Dermis lymphatic vessel endothelial cell (primary cell): ENCODE data around the gene ADCY3. TPM values are rescaled to one million over a fixed set of nuclear protein-coding genes. Genes with fewer than 3 reads are reported as not detected.

Experiments
- total RNA-seq: library from RNA; depleted of rRNA; stranded (reverse); fragments of >200 nt; gene quantifications from 2 replicates; pipeline ENCODE4 v1.2.1, GENCODE V29; 2014

The ADCY3 gene
- 11.4 and 29.3 TPM in 2 replicates for total RNA-seq

DNA sequence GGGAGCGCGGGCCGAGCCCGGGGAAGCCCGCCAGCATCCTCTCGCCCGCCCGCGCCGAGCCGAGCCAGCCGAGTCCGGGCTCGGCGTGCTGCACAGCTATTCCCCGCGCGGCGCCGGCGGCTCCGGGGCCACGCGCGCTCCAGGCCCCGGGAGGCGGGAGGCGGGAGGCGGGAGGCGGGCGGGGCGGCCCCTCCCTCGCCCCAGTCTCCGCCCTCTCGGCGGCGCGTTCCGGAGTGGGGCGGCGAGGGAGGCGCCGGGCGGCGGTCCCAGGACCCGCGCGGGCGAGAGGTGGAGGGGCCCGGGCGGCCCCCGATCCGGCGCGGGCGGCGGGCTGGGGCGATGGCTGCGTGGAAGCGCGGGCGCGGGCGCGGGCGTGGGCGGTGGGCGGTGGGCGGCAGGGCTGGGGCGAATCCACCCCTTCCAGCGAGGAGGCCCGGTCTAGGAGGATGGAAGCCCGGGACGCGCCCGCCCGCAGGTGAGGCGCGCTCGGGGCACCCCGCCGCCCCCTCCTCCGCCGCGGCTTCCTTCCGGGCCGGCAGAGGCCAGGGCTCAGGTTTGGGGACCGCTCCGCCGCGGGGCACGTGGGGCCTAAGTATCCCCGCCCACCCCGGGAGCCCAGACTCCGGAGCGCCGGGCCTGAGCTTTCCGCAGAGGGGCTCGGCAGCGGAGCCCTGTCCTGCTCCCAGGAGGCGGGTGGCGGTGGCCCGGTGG, at the start of gene ADCY3:
TSS of gene ADCY3 (minus strand) at position 140 of the 711 bp plus-strand sequence. CDS start 1,250 bp downstream, outside the sequence.

DNA sequence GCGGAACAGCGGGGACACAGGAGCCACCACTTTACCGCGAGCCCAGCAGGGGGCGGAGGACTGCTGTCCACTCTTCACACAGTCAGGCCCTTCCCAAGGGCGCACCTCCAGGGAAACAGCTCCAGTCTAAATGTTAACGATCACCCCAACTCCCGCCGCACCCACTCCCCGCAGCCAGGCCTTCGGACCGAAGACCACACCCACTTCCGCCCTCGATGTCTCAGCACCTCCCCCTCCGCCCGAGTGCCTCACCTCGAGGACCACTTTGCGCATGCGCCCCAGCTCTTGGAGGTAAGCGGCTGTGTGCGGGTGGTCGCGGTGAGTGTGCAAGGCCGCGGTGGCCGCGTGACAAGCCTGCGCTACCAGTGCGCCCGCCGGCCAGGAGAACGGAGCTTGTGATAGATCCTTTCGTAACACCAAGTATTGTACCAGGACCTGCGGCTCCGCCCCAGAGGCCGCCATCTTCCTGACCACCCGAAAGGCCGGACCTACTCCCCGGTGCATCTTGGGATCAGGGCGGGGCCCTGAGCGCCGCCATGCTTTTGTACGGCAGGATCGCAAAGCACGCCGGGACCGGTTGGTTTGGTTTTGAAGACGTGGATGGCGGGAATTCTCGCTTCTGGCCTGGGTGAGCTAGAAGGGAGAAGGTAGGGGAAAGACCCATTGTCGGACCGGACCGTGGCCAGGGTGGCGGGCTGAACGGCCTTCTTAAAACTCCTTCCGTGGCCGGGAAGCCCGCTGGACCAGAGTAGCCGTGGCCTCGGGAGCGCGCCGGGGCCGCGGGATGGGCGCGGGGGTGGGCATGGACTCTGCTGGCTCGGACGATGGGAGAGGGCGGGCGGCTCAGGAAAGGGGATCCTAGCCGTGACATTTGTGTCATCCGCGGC, 126.9 kb downstream of the ADCY3 start, which contains the start of the genes CENPO and PTRHD1:
TSS of gene CENPO (plus strand) at position 552 of the 887 bp plus-strand sequence. CDS start 495 bp downstream, outside the sequence.
TSS of gene PTRHD1 (minus strand) at position 518 of the 887 bp plus-strand sequence. CDS start at position 504, 14 bp downstream.

Other genes starting within 250 kb of the ADCY3 start
- gene PTRHD1, start 126.8 kb downstream of the ADCY3 start, total RNA-seq: 37.6 and 53.6 TPM in 2 replicates
- gene CENPO, start 126.8 kb downstream of the ADCY3 start, total RNA-seq: 4.5 and 5.5 TPM in 2 replicates
- gene DNAJC27, start 51.7 kb upstream of the ADCY3 start, total RNA-seq: 1.8 and 2.2 TPM in 2 replicates
- 0.26 and 0.54 TPM in 2 replicates for gene EFR3B, start 121.8 kb upstream of the ADCY3 start, total RNA-seq
- gene POMC, start 248.3 kb upstream of the ADCY3 start, total RNA-seq: 0.54 and 0.86 TPM in 2 replicates